IMR-90 (cell line): Measurements from ENCODE around the gene TMEM35A. TPM values are rescaled to one million over a fixed set of nuclear protein-coding genes. Genes with fewer than 3 reads are reported as not detected.
"Not testable (repeated sequence)": the region's sequence is repeated elsewhere in the genome, so short reads cannot be mapped to it uniquely, and the experiment has no call there.

Experiments
- ATAC-seq: fragments of 200-7000 bp; cut with Tn5 transposase; 2 replicates; pipeline ENCODE4 v1.9.1; 2020; ENCODE audit warnings: low read depth, mild to moderate bottlenecking, moderate library complexity
- BruUV-seq: library from RNA; stranded (reverse); fragments of 400-500 nt; replicated peaks from 2 replicates; lab custom pipeline; 2021; lab: Mats Ljungman, UMichigan
- CTCF ChIA-PET: fragments of 300-600 bp; formaldehyde crosslinking; extraction: SDS; loops from one replicate; lab custom pipeline; 2021; ENCODE audit warnings: antibody characterized with exemption; lab: Yijun Ruan, JAX
- POLR2A ChIA-PET: fragments of 300-600 bp; sonication (Branson Sonifier 250); formaldehyde crosslinking; loops from one replicate; lab custom pipeline; 2022; ENCODE audit warnings: antibody characterized with exemption; ENCODE audit not compliant: unreplicated experiment; lab: Charles Lee
- DNase-seq: peaks from one replicate; pipeline ENCODE4 v3.0.0; 2013
- H2AFZ ChIP-seq: replicated peaks from 2 replicates; pipeline ENCODE3; 2013; ENCODE audit warnings: low read length, mild to moderate bottlenecking; ENCODE audit not compliant: poor library complexity
- H2AK5ac ChIP-seq: 2 replicates; pipeline ENCODE4 v1.6.1; 2013; ENCODE audit warnings: low read depth, low read length, inconsistent platforms
- H2AK9ac ChIP-seq: replicated peaks from 2 replicates; pipeline ENCODE3; 2013; ENCODE audit warnings: mild to moderate bottlenecking, low read depth, low read length, moderate library complexity; ENCODE audit not compliant: poor library complexity
- H2BK120ac ChIP-seq: 2 replicates; pipeline ENCODE4 v1.6.1; 2013; ENCODE audit warnings: low read depth, low read length, inconsistent platforms
- H2BK15ac ChIP-seq: 3 replicates; pipeline ENCODE4 v1.6.1; 2013; ENCODE audit warnings: low read depth, low read length, inconsistent platforms
- H2BK20ac ChIP-seq: 2 replicates; pipeline ENCODE4 v1.6.1; 2013; ENCODE audit warnings: low read depth, mild to moderate bottlenecking, inconsistent platforms, low read length, moderate library complexity
- H2BK5ac ChIP-seq: 2 replicates; pipeline ENCODE4 v1.6.1; 2013; ENCODE audit warnings: mild to moderate bottlenecking, low read depth, low read length, inconsistent platforms; ENCODE audit not compliant: poor library complexity, severe bottlenecking
- H3K14ac ChIP-seq: replicated peaks from 2 replicates; pipeline ENCODE4 v1.6.1; 2013; ENCODE audit warnings: low read depth, low read length, inconsistent platforms
- H3K18ac ChIP-seq: 2 replicates; pipeline ENCODE4 v1.6.1; 2013; ENCODE audit warnings: low read depth, low read length, control low read depth
- H3K23ac ChIP-seq: 2 replicates; pipeline ENCODE4 v1.6.1; 2013; ENCODE audit warnings: low read depth, low read length, inconsistent platforms
- H3K27ac ChIP-seq: 2 replicates; pipeline ENCODE4 v1.5.1; 2013; ENCODE audit warnings: mild to moderate bottlenecking, control low read depth, low read length; ENCODE audit not compliant: insufficient read depth
- H3K27me3 ChIP-seq: 2 replicates; pipeline ENCODE4 v1.6.1; 2013; ENCODE audit warnings: low read length; ENCODE audit not compliant: control insufficient read depth, insufficient read depth
- H3K36me3 ChIP-seq: 2 replicates; pipeline ENCODE4 v1.6.1; 2013; ENCODE audit warnings: low read length, mixed read lengths; ENCODE audit not compliant: control insufficient read depth, insufficient read depth
- H3K4ac ChIP-seq: 2 replicates; pipeline ENCODE4 v1.6.1; 2013; ENCODE audit warnings: low read depth, low read length, inconsistent platforms
- H3K4me1 ChIP-seq: 2 replicates; pipeline ENCODE4 v1.6.1; 2013; ENCODE audit warnings: low read length, mixed read lengths; ENCODE audit not compliant: control insufficient read depth, insufficient read depth
- H3K4me2 ChIP-seq: 2 replicates; pipeline ENCODE4 v1.6.1; 2013; ENCODE audit warnings: low read depth, mild to moderate bottlenecking, control low read depth, low read length, moderate library complexity
- H3K4me3 ChIP-seq: 2 replicates; pipeline ENCODE4 v1.5.1; 2013; ENCODE audit warnings: low read depth, mild to moderate bottlenecking, control low read depth, low read length, moderate library complexity; ENCODE audit not compliant: insufficient read depth
- H3K56ac ChIP-seq: 2 replicates; pipeline ENCODE4 v1.6.1; 2013; ENCODE audit warnings: low read length, inconsistent platforms; ENCODE audit not compliant: insufficient read depth; ENCODE audit errors: extremely low read depth
- H3K79me1 ChIP-seq, 2 experiments: 2 replicates each; pipeline ENCODE4 v1.6.1; 2013; ENCODE audit warnings: low read length in 2 of 2, inconsistent platforms in 1 of 2, low read depth in 1 of 2
- H3K9ac ChIP-seq: 2 replicates; pipeline ENCODE4 v1.6.1; 2013; ENCODE audit warnings: low read depth, low read length, control low read depth
- H3K9me1 ChIP-seq: 2 replicates; pipeline ENCODE4 v1.6.1; 2013; ENCODE audit warnings: low read length, inconsistent platforms; ENCODE audit not compliant: insufficient read depth
- H3K9me3 ChIP-seq: 2 replicates; pipeline ENCODE4 v1.6.1; 2013; ENCODE audit warnings: low read length; ENCODE audit not compliant: control insufficient read depth, insufficient read depth
- H4K20me1 ChIP-seq: 2 replicates; pipeline ENCODE4 v1.6.1; 2013; ENCODE audit warnings: low read length, inconsistent platforms; ENCODE audit not compliant: insufficient read depth
- H4K5ac ChIP-seq: 2 replicates; pipeline ENCODE4 v1.6.1; 2013; ENCODE audit warnings: mild to moderate bottlenecking, low read depth, low read length, control low read depth
- H4K8ac ChIP-seq, 2 experiments: 2 replicates each; pipeline ENCODE4 v1.6.1; 2013; ENCODE audit warnings: low read depth in 2 of 2, low read length in 2 of 2, control low read depth in 1 of 2, inconsistent platforms in 1 of 2
- H4K91ac ChIP-seq: 2 replicates; pipeline ENCODE4 v1.6.1; 2013; ENCODE audit warnings: low read depth, low read length, inconsistent platforms; ENCODE audit not compliant: insufficient read depth
- BHLHE40 ChIP-seq: fragments of 150-350 bp; IDR thresholded peaks from 2 replicates; pipeline ENCODE4 v1.6.1; 2016; ENCODE audit warnings: mild to moderate bottlenecking, low read depth, low read length
- MXI1 ChIP-seq: IDR thresholded peaks from 2 replicates; pipeline ENCODE4 v1.6.1; 2012; ENCODE audit warnings: low read depth, mild to moderate bottlenecking, low read length, moderate library complexity, borderline replicate concordance
- USF2 ChIP-seq: fragments of 150-350 bp; IDR thresholded peaks from 2 replicates; pipeline ENCODE4 v1.6.1; 2017; ENCODE audit warnings: mild to moderate bottlenecking, antibody characterized with exemption, low read length, low read depth
- WGBS, 2 experiments: methylation state at CpG; one replicate each; pipeline versions ENCODE4 v1.1.5 to v1.1.7; 2013; ENCODE audit warnings: missing lambda C conversion rate in 2 of 2; ENCODE audit not compliant: insufficient read length in 1 of 2; ENCODE audit errors: extremely low coverage in 2 of 2; 5-methylcytosine and 5-hydroxymethylcytosine counted together
- dilution Hi-C: fragments of 300-500 bp; cut with HindIII; formaldehyde crosslinking; loops from one replicate; pipeline ENCODE4 v1.14.3; 2018; ENCODE audit warnings: low sequenced_read_pairs; ENCODE audit not compliant: unreplicated experiment
- in situ Hi-C: fragments of 300-500 bp; cut with MboI; formaldehyde crosslinking; loops from 3 replicates; pipeline ENCODE4 v1.14.3; 2019; ENCODE audit warnings: low sequenced_read_pairs, inconsistent platforms, mixed read lengths
- intact Hi-C: fragments of 100-400 bp; cut with micrococcal nuclease; formaldehyde crosslinking; loops from 2 replicates; pipeline ENCODE4 v1.10.0; 2022
- polyA plus RNA-seq, 3 experiments: library from polyadenylated mRNA; depleted of rRNA; stranded (reverse); fragments of >200 nt; gene quantifications; 2 replicates each; pipeline ENCODE4 v1.2.3, GENCODE V29; 2012; ENCODE audit warnings: low replicate concordance in 1 of 3
- total RNA-seq: library from RNA; depleted of rRNA; stranded (reverse); fragments of >200 nt; gene quantifications from 2 replicates; pipeline ENCODE4 v1.2.3, GENCODE V29; 2012

The TMEM35A gene
- total and polyA plus RNA-seq, 2 of the 4 experiments (the other 2 are of a cell fraction) = 11.3 to 14.2 TPM

GRCh38 chrX:101051549-101052302 is 27.0 kb upstream of the TMEM35A start, which contains the start of gene TRMT2B:
Gene TRMT2B (minus strand): TSS chrX:101052111. CDS start chrX:101042289, 9,822 bp downstream.
- Histone ChIP-seq H4K20me1 (no peaks in the 10 kb centered on the region), H3K23ac (peak within 1 kb of the TSS; percentile 87), H3K9me3 (no peaks in the 10 kb centered on the region), H3K4me1 (no peaks in the 10 kb centered on the region), H3K4me2 (peak within 1 kb of the TSS; percentile 96), H4K91ac (peak within 1 kb of the TSS; percentile 80), H2AK9ac (peak within 1 kb of the TSS; percentile 93), H3K4me3 (peak within 1 kb of the TSS; percentile 82), H3K4ac (peak within 1 kb of the TSS; percentile 94), H3K14ac (peak within 1 kb of the TSS; percentile 95), H2BK120ac (peak within 1 kb of the TSS; percentile 85), H2AFZ (peak within 1 kb of the TSS; percentile 88), H3K9ac (peak within 1 kb of the TSS; percentile 79), H3K27ac (peak within 1 kb of the TSS; percentile 67), H2AK5ac (peak within 1 kb of the TSS; percentile 78), H2BK5ac (peak within 1 kb of the TSS; percentile 64), H3K18ac (peak within 1 kb of the TSS; percentile 67), H3K9me1 (0 out of 2 replicates have a peak, but pooled peaks cover 5% of the 10 kb centered on the region), H3K56ac (peak within 1 kb of the TSS; percentile 77), H3K27me3 (no peaks in the 10 kb centered on the region), H2BK15ac (peak within 1 kb of the TSS; percentile 57; the same call in 2 of the 3 replicates), H2BK20ac (peak within 1 kb of the TSS; percentile 36; the same call in 1 of the 2 replicates), H3K79me1 (peaks cover 0 to 8% of the 10 kb centered on the region in 2 experiments; a peak in 1 of 4 replicates), H3K36me3 (no peaks in the 10 kb centered on the region), H4K5ac (peak within 1 kb of the TSS; percentile 90), H4K8ac (peak within 1 kb of the TSS; percentile 75 to 94)
- WGBS, 2 experiments = 38% methylated on average over 5 of the region's 43 CpGs; no CpG with 5 or more reads in 1 of the 2 experiments
- in situ Hi-C loops (no loop called here), dilution Hi-C loops (no loop called here), intact Hi-C loops (no loop called here)
- BruUV-seq = TSS peak; percentile 24
- POLR2A ChIA-PET = no interaction called here
- ATAC-seq = peak; percentile 95
- CTCF ChIA-PET = no interaction called here
- TF ChIP-seq BHLHE40 (peak; percentile 47; the same call in 1 of the 2 replicates), MXI1 (peak; percentile 19; the same call in 1 of the 2 replicates), USF2 (no peak)
- DNase-seq = peak; percentile 64

- H3K18ac ChIP-seq = peak overlapping the region; percentile 63; the same call in 1 of the 2 replicates
- peak overlapping the region in 1 of 2 experiments; percentile 82; a peak in 2 of 4 replicates for H4K8ac ChIP-seq
- peak overlapping the region; percentile 61; the same call in 1 of the 2 replicates for H2BK20ac ChIP-seq
- peak overlapping the region; percentile 50 for H4K91ac ChIP-seq
- H2AFZ ChIP-seq, H4K20me1 ChIP-seq, H3K9me3 ChIP-seq, H3K4me2 ChIP-seq, CTCF ChIA-PET, H3K27me3 ChIP-seq, H2AK9ac ChIP-seq, dilution Hi-C loops, H3K4me3 ChIP-seq, H3K9me1 ChIP-seq, H3K27ac ChIP-seq, H3K56ac ChIP-seq, DNase-seq, H4K5ac ChIP-seq, in situ Hi-C loops, BruUV-seq, H3K36me3 ChIP-seq, ATAC-seq, H3K79me1 ChIP-seq, H2BK15ac ChIP-seq, H3K4me1 ChIP-seq, POLR2A ChIA-PET, H3K9ac ChIP-seq: not testable (repeated sequence)
- peak overlapping the region; percentile 79 for H2BK120ac ChIP-seq
- WGBS, 2 experiments = 80% methylated on average over 1 of the region's 4 CpGs; no CpG with 5 or more reads in 1 of the 2 experiments
- peak overlapping the region; percentile 64 for H3K14ac ChIP-seq
- H2AK5ac ChIP-seq = peak overlapping the region; percentile 28; the same call in 1 of the 2 replicates
- peak overlapping the region; percentile 33; the same call in 1 of the 2 replicates for H3K23ac ChIP-seq
- intact Hi-C loops = loop anchor here (1.0 kb wide), 1 partner anchor 40 kb away; no protein-coding TSS in a partner anchor
- peak overlapping the region; percentile 89 for H2BK5ac ChIP-seq
- H3K4ac ChIP-seq = peak overlapping the region; percentile 74; the same call in 1 of the 2 replicates
Observed at GRCh38 chrX:101056551-101056950, 22.1 kb upstream of the TMEM35A start.
